ENCODE measurements around the gene PLS3. TPM values are rescaled to one million over a fixed set of nuclear protein-coding genes. Genes with fewer than 3 reads are reported as not detected.

PLS3 gene
- total RNA-seq, 4 donors from 2014 or later = 11.0 to 23.1 (median 13.1) TPM

DNA sequence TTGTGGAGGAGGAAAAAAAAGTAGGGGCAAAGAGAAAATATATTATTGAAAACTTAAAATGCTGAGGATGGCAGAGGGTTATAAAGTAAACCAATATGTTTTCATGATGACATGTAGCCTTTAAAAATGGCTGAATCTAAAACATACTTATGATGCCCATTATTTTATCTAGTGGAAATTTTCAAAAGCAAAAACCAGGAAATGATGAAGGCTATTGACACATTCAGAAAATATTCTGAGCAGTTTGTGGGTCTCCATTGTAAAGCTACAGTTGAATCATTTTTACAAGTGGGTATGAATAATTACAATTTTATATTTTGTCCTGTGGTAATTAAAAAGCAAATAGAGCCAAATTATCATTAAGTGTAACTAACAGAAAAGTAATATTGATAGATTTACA is 10.7 kb downstream of the PLS3 start:
- no peak overlapping the region for H3K4me3 ChIP-seq
- no peaks in the 10 kb centered on the region for H3K4me1 ChIP-seq
- DNase-seq = no peak
- H3K27ac ChIP-seq = no peak overlapping the region
- no peaks in the 10 kb centered on the region for H3K9me3 ChIP-seq
- no peaks in the 10 kb centered on the region for H3K27me3 ChIP-seq
- TF ChIP-seq, protein P1, sequence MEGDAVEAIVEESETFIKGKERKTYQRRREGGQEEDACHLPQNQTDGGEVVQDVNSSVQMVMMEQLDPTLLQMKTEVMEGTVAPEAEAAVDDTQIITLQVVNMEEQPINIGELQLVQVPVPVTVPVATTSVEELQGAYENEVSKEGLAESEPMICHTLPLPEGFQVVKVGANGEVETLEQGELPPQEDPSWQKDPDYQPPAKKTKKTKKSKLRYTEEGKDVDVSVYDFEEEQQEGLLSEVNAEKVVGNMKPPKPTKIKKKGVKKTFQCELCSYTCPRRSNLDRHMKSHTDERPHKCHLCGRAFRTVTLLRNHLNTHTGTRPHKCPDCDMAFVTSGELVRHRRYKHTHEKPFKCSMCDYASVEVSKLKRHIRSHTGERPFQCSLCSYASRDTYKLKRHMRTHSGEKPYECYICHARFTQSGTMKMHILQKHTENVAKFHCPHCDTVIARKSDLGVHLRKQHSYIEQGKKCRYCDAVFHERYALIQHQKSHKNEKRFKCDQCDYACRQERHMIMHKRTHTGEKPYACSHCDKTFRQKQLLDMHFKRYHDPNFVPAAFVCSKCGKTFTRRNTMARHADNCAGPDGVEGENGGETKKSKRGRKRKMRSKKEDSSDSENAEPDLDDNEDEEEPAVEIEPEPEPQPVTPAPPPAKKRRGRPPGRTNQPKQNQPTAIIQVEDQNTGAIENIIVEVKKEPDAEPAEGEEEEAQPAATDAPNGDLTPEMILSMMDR (IDR thresholded peaks at IDR 0.05) = no peak
- no peak for TF ChIP-seq POLR2A (IDR thresholded peaks at IDR 0.05)
- no peaks in the 10 kb centered on the region for H3K36me3 ChIP-seq

DNA sequence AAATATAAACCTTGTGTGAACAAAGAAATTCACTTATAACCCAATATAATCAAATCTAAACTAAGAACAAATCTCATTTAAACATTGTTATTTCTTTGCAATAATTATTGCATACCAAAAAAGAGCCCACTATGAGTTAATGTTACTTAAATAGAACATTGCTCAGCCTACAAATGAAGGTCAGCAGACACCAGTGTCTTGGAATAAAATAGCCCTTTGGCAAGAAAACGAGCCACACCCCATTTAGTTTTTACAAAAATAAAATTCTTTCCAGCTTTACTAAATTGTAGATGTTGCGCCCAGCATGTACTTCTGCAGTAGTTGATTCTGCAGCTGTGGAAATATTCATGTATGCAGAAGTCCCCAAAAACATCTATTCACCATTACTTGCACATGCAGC is 12.2 kb downstream of the PLS3 start:
- Histone ChIP-seq H3K9me3 (no peaks in the 10 kb centered on the region), H3K36me3 (no peaks in the 10 kb centered on the region), H3K4me1 (no peaks in the 10 kb centered on the region), H3K27me3 (no peaks in the 10 kb centered on the region), H3K4me3 (no peak overlapping the region), H3K27ac (no peak overlapping the region)
- no peak for DNase-seq
- TF ChIP-seq, protein P1 (IDR thresholded peaks at IDR 0.05) = no peak
- no peak for TF ChIP-seq POLR2A (IDR thresholded peaks at IDR 0.05)

DNA sequence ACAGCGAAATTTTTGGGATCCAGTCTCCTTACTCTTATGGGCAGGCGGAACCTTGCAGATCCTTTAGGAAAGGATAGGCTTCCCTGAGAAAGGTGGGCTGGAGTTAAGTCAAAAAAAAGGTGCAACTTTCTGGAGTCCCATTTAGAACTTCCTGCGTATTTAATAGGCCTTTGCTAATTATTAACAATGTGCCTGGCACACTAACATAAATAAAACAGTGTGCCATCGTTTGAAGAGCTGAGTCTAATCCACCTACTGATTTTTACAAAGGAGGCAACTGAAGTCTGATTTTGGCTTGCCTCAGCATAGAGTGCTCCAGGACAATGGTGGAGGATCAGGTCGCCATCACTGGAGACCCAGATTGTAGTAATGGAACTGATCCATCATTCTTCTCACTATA is 15.7 kb downstream of the PLS3 start:
- Histone ChIP-seq H3K27me3 (no peaks in the 10 kb centered on the region), H3K9me3 (no peaks in the 10 kb centered on the region), H3K4me3 (no peak overlapping the region), H3K4me1 (no peaks in the 10 kb centered on the region), H3K27ac (no peak overlapping the region), H3K36me3 (no peaks in the 10 kb centered on the region)
- no peak for DNase-seq
- TF ChIP-seq, protein P1 (IDR thresholded peaks at IDR 0.05) = no peak
- no peak for TF ChIP-seq POLR2A (IDR thresholded peaks at IDR 0.05)

DNA sequence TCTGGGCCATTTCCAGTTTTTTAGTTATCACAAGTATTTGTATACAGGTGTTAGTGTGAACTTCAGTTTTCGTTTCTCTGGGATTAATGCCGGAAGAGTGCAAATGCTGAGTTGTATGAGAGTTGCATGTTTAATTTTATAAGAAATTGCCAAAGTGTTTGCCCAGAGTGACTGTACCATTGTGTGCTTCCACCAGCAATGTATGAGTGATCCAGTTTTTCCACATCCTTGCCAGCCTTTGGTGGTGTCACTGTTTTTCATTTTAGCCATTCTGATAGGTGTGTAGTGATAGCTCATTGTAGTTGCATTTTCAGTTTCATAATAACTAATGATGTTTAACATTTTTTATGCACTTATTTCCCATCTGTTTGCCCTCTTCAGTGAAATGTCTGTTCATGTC is 18.4 kb downstream of the PLS3 start:
- Histone ChIP-seq H3K36me3 (no peaks in the 10 kb centered on the region), H3K9me3 (no peaks in the 10 kb centered on the region), H3K27ac (no peak overlapping the region), H3K27me3 (no peaks in the 10 kb centered on the region), H3K4me3 (no peak overlapping the region), H3K4me1 (no peaks in the 10 kb centered on the region)
- no peak for DNase-seq
- no peak for TF ChIP-seq POLR2A (IDR thresholded peaks at IDR 0.05)
- TF ChIP-seq, protein P1 (IDR thresholded peaks at IDR 0.05) = no peak

DNA sequence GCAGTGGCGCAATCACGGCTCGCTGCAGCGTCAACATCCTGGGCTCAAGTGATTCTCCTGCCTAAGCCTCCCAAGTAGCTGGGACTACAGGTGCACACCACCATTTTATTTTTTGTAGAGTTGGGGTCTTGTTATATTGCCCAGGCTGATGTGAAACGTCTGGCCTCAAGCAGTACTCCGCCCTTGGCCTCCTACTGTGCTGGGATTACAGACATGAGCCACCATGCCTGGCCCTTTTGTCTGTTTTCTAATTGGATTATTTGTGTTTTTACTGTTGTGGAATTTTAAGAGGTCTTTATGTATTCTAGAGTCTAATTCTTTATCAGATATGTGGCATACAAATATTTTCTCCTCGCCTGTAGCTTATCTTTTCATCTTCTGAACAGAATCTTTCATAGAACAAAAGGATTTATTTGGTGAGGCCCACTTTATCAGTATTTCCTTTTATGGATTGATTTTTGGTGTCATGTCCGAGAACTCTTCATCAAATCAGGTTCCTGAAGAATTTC is 18.9 kb downstream of the PLS3 start:
- Histone ChIP-seq H3K4me3 (no peak overlapping the region), H3K4me1 (no peaks in the 10 kb centered on the region), H3K27me3 (no peaks in the 10 kb centered on the region), H3K27ac (no peak overlapping the region), H3K9me3 (no peaks in the 10 kb centered on the region), H3K36me3 (no peaks in the 10 kb centered on the region)
- TF ChIP-seq, protein P1 (IDR thresholded peaks at IDR 0.05) = no peak
- TF ChIP-seq POLR2A (IDR thresholded peaks at IDR 0.05) = no peak
- DNase-seq = no peak
